ENCODE data around the gene ENKD1. TPM values are rescaled to one million over a fixed set of nuclear protein-coding genes. Genes with fewer than 3 reads are reported as not detected.

The ENKD1 gene
- total and polyA plus RNA-seq, 2 of the 13 experiments (the other 11 are each of a cell fraction or from before 2014, with no cell fraction given) = 10.8 to 20.8 TPM

GRCh38 chr16:67666032-67666551 lies 458 bp downstream of the ENKD1 start (continued):
- TF ChIP-seq MLXIP (CRISPR knock-in tag; IDR thresholded peaks at IDR 0.05; ENCODE audit: borderline replicate concordance) = no peak
- TF ChIP-seq ARNT (IDR thresholded peaks at IDR 0.05) = no peak
- no peak for TF ChIP-seq SRF (IDR thresholded peaks at IDR 0.05; ENCODE audit: low read depth, low read length)
- peak; percentile 46; the same call in 1 of the 2 replicates for TF ChIP-seq HNF4G (IDR thresholded peaks at IDR 0.05; ENCODE audit: borderline replicate concordance, low read depth, low read length)
- TF ChIP-seq HNF4G (CRISPR knock-in tag; IDR thresholded peaks at IDR 0.05; ENCODE audit: borderline replicate concordance, low read depth) = no peak
- peak; percentile 80; the same call in 1 of the 2 replicates for TF ChIP-seq MAX (IDR thresholded peaks at IDR 0.05)
- no peak for TF ChIP-seq IKZF1 (IDR thresholded peaks at IDR 0.05)
- no peak for TF ChIP-seq HBP1 (CRISPR knock-in tag; IDR thresholded peaks at IDR 0.05; ENCODE audit: low read depth)
- no peak for TF ChIP-seq EHMT2 (IDR thresholded peaks at IDR 0.05; ENCODE audit: borderline replicate concordance, low read depth, low read length)
- TF ChIP-seq ZNF503 (CRISPR knock-in tag; IDR thresholded peaks at IDR 0.05) = 0 out of 2 replicates have a peak, but pooled peaks have one; percentile 42
- no peak; the same call in 1 of the 2 replicates for TF ChIP-seq CEBPG (CRISPR knock-in tag; IDR thresholded peaks at IDR 0.05)
- no peak for TF ChIP-seq NFIB (CRISPR knock-in tag; IDR thresholded peaks at IDR 0.05; ENCODE audit: borderline replicate concordance)
- TF ChIP-seq ZNF619 (CRISPR knock-in tag; IDR thresholded peaks at IDR 0.05) = no peak
- peak; percentile 36; the same call in 1 of the 2 replicates for TF ChIP-seq PAXIP1 (CRISPR knock-in tag; conservative IDR thresholded peaks at IDR 0.05)
- no peak; the same call in 1 of the 2 replicates for TF ChIP-seq BORCS8-MEF2B (CRISPR knock-in tag; IDR thresholded peaks at IDR 0.05)
- no peak for TF ChIP-seq ZFAT (CRISPR knock-in tag; conservative IDR thresholded peaks at IDR 0.05)
- no peak for TF ChIP-seq CSRNP2 (CRISPR knock-in tag; conservative IDR thresholded peaks at IDR 0.05; ENCODE audit: low read depth)

Data from HepG2 (cell line).